Upper lobe of right lung (tissue), 1 donor: Measurements from ENCODE around the gene CDPF1. TPM values are rescaled to one million over a fixed set of nuclear protein-coding genes. Genes with fewer than 3 reads are reported as not detected.

Source experiments
- ATAC-seq: fragments of 200-7000 bp; cut with Tn5 transposase; one replicate; pipeline ENCODE4 v1.9.1; 2020; ENCODE audit warnings: mild to moderate bottlenecking, moderate library complexity
- DNase-seq: peaks from one replicate; pipeline ENCODE4 v3.0.0-alpha.2; 2020
- H3K27ac ChIP-seq: fragments of 200-600 bp; one replicate; pipeline ENCODE4 v1.8.0; 2022
- H3K27me3 ChIP-seq: fragments of 200-600 bp; one replicate; pipeline ENCODE4 v1.8.0; 2022; ENCODE audit warnings: mild to moderate bottlenecking
- H3K36me3 ChIP-seq: fragments of 200-600 bp; one replicate; pipeline ENCODE4 v1.8.0; 2022
- H3K4me1 ChIP-seq: fragments of 200-600 bp; one replicate; pipeline ENCODE4 v1.8.0; 2022
- H3K4me3 ChIP-seq: fragments of 200-600 bp; one replicate; pipeline ENCODE4 v1.8.0; 2022; ENCODE audit warnings: mild to moderate bottlenecking
- H3K9me3 ChIP-seq: fragments of 200-600 bp; one replicate; pipeline ENCODE4 v1.8.0; 2022
- intact Hi-C: fragments of 100-400 bp; cut with DNase I; formaldehyde crosslinking; loops from one replicate; pipeline ENCODE4 v1.11.0; 2022
- total RNA-seq: library from RNA; stranded (reverse); fragmentation: NEBNext Ultra II Directional; extraction: Animal tissue kit (Norgen Biotek cat#: 25700); gene quantifications from one replicate; pipeline ENCODE4 v1.2.1, GENCODE V29; 2021
- TF ChIP-seq, protein P1 (sequence below): fragments of 200-600 bp; IDR thresholded peaks from one replicate; pipeline ENCODE4 v1.8.0; 2022; ENCODE audit warnings: antibody characterized with exemption
- donor health status: DM: no; HTN: yes; CAD: no; lungs with severe emphysema.

Gene CDPF1
- total RNA-seq, 1 donor from 2014 or later = 9.0 TPM

DNA sequence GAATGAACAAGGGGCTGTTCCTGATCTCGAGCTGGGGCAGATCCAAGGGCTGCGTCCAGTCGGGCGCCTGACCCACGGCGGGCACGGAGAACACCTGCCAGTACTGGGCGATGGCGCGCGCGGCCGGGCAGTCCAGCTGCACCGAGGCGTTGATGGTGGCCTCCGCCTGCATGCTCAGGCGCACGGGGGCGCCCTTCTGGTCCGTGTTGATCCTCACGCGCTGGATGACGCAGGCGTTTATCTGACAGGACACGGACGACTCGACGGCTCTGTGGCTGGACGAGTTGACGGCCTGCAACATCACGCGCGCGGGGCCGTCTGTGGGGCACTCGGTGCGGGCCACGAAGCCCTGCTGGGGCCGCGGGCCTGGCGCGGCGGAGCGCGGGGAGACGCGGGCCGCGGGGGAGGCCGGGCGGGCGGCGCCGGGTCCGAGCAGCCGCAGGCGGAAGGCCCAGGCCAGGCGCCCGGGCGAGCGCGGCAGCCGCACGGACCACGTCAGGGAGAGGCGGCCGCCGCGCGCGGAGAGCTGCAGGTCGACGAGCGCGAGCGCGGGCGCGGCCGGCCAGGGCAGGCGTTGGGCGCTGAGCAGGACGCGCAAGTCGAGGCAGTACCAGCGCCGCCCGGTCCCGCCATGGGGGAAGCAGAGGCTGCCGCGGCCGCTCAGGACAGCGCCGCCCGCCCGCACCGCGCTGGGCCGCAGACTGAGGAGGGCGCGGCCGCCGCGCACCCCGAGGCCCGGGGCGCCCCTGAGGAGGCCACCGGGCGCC, 12.5 kb upstream of the CDPF1 start:
- H3K27ac ChIP-seq = no peak overlapping the region
- no peaks in the 10 kb centered on the region for H3K9me3 ChIP-seq
- peaks cover 8% of the 10 kb centered on the region for H3K4me1 ChIP-seq
- no peaks in the 10 kb centered on the region for H3K36me3 ChIP-seq
- peak; percentile 87 for DNase-seq
- peak; percentile 83 for ATAC-seq
- H3K27me3 ChIP-seq = peaks cover 13% of the 10 kb centered on the region
- intact Hi-C loops = no loop called here
- H3K4me3 ChIP-seq = no peak overlapping the region
- TF ChIP-seq, protein P1, sequence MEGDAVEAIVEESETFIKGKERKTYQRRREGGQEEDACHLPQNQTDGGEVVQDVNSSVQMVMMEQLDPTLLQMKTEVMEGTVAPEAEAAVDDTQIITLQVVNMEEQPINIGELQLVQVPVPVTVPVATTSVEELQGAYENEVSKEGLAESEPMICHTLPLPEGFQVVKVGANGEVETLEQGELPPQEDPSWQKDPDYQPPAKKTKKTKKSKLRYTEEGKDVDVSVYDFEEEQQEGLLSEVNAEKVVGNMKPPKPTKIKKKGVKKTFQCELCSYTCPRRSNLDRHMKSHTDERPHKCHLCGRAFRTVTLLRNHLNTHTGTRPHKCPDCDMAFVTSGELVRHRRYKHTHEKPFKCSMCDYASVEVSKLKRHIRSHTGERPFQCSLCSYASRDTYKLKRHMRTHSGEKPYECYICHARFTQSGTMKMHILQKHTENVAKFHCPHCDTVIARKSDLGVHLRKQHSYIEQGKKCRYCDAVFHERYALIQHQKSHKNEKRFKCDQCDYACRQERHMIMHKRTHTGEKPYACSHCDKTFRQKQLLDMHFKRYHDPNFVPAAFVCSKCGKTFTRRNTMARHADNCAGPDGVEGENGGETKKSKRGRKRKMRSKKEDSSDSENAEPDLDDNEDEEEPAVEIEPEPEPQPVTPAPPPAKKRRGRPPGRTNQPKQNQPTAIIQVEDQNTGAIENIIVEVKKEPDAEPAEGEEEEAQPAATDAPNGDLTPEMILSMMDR = peak; percentile 44

DNA sequence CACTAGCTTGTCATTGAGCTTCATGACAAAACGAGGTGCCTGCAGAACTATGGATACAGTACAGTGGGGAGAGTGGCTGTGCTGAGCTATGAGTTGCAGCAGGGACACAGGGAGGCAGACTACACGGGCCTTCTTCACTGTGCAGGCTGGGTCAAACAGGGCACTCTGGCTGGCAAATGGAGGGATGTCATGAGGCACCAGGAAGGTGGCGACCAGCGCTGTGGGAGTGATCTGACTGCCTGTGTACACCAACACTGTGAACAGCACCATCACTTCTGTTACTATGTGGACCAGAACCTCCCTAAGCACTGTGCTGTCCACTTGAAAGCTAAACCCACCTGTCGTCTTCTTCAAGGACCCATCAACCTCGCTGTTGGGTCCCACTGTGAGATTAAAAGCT, 9.9 kb upstream of the CDPF1 start:
- DNase-seq (no peak), ATAC-seq (no peak)
- TF ChIP-seq, protein P1 = no peak
- intact Hi-C loops = no loop called here
- Histone ChIP-seq H3K9me3 (no peaks in the 10 kb centered on the region), H3K27me3 (peaks cover 13% of the 10 kb centered on the region), H3K4me1 (no peaks in the 10 kb centered on the region), H3K36me3 (no peaks in the 10 kb centered on the region), H3K27ac (no peak overlapping the region), H3K4me3 (no peak overlapping the region)

DNA sequence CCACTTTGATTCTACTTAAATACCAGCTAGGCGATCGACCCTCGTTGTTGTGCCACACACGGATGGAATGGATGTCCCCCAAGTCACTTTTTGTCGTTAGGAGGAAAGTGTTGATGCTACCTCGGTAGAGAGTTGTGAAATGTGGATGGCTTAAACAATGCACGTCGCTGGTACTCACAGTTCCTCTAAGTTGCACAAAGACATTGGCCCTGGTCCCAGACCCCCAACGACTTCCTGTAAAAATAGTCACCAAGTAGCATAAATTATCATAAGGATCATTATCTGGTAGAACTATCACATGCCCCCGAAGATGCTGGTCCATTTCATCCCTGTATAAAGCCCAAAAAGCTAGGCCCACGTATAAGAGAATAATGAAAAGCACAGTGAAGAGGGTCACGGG, 9.3 kb upstream of the CDPF1 start:
- peaks cover 13% of the 10 kb centered on the region for H3K27me3 ChIP-seq
- no peak overlapping the region for H3K4me3 ChIP-seq
- DNase-seq (no peak), ATAC-seq (no peak)
- TF ChIP-seq, protein P1 = no peak
- no peaks in the 10 kb centered on the region for H3K4me1 ChIP-seq
- H3K36me3 ChIP-seq = no peaks in the 10 kb centered on the region
- intact Hi-C loops = no loop called here
- no peaks in the 10 kb centered on the region for H3K9me3 ChIP-seq
- no peak overlapping the region for H3K27ac ChIP-seq

DNA sequence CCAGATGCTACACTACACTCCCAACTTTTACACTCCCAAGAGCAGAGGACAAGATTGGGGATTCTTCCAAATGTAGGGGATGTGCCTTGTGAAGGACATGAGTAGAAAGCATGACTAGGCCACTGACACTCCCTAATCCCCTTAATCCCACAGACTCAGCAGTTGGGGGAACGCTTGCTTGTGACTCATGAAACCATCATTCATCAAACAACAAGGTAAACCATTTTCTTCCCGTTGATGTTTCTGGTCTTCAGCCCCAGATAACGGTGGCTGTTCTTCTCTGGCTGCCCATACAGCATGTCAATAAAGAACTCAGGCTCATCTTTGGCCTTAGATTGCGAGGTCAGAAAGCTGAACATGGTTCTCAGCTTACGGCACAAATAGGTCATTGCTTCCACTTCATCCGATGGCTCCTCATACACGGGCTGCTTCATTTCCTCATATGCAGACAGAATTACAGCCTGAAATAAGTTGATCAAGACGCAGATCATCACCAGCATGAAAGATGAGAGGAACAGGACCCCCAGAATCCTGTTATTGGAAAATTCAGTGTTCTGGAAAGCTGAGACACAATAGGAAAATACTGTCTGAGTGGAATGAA, 6.4 kb upstream of the CDPF1 start:
- H3K4me1 ChIP-seq = peaks cover 2% of the 10 kb centered on the region
- DNase-seq = no peak
- intact Hi-C loops = no loop called here
- no peak overlapping the region for H3K4me3 ChIP-seq
- H3K27ac ChIP-seq = no peak overlapping the region
- no peaks in the 10 kb centered on the region for H3K9me3 ChIP-seq
- TF ChIP-seq, protein P1 = no peak
- H3K36me3 ChIP-seq = no peaks in the 10 kb centered on the region
- peaks cover 3% of the 10 kb centered on the region for H3K27me3 ChIP-seq
- ATAC-seq = no peak

DNA sequence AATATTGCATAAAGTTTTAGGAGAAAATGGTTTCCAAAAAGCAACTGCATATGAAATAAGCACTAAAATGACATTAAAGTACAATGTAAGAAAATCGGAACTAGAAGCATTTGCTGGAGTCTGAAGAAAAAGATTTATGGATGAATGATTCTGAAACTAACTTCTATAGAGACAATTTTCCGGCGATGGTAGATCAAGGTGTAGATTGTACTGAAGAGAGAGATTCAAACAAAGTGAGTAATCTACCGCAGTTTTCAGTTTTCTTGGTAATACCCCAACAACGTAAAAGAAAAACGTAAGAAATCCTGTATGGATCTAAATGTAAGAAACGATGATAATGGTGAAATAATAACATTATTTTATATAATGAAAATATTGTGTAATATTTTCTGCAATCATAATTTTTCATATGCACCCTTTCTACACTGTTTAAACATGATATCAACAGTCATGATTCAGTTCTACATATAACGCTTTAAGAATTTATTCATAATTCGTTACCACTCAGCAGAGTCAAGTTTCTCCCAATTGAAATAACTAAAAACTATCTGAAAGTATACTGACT, 1.8 kb upstream of the CDPF1 start:
- ATAC-seq (no peak), DNase-seq (no peak)
- Histone ChIP-seq H3K36me3 (no peaks in the 10 kb centered on the region), H3K4me1 (peaks cover 16% of the 10 kb centered on the region), H3K27ac (no peak overlapping the region), H3K4me3 (no peak overlapping the region), H3K9me3 (no peaks in the 10 kb centered on the region), H3K27me3 (no peaks in the 10 kb centered on the region)
- TF ChIP-seq, protein P1 = no peak
- intact Hi-C loops = no loop called here
